ENCODE measurements around the gene GPR78. TPM values are rescaled to one million over a fixed set of nuclear protein-coding genes. Genes with fewer than 3 reads are reported as not detected.
"Not testable (repeated sequence)": the region's sequence is repeated elsewhere in the genome, so short reads cannot be mapped to it uniquely, and the experiment has no call there.

The GPR78 gene
- total RNA-seq, 1 donor from 2014 or later: 23.1 TPM

DNA sequence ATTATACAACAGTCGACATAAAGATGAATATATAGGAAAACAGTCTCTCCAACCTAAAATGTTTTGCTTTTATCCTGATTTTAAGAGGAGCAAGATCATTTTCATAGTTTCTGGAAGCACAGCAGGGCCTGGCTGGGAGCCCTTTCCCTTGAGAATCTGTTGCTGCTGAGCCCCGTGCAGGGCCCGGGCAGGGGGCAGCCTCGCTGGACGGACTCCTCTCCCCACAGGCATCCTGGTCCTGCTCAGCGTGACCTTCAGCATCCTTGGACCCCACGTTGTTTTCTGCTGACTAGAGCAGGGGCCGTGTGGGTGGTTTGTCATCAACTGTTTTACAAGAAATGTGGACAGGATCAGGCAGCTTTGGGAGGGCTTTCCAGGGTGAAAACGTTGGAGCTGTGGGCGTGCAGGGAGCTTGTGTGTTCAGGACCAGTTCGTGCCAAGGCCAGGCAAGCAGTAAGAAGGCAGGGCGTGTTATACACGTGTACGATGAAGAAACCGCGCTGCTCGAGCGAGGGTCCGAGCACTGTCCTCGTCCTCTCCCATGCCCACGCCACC is 37.4 kb downstream of the GPR78 start:
- Histone ChIP-seq H3K27me3 (no peaks in the 10 kb centered on the region), H3K4me3 (no peak overlapping the region), H3K27ac (no peak overlapping the region), H3K4me1 (no peaks in the 10 kb centered on the region), H3K36me3 (no peaks in the 10 kb centered on the region), H3K9me3 (no peaks in the 10 kb centered on the region)
- DNase-seq (ENCODE audit: extremely low spot score in 2 of 2): no peak
- intact Hi-C loops (cut with DNase I): no loop called here
- TF ChIP-seq POLR2AphosphoS5 (IDR thresholded peaks at IDR 0.05; ENCODE audit: insufficient read depth in 1 of 2, low read depth in 1 of 2) (no peak), POLR2A (IDR thresholded peaks at IDR 0.05) (no peak)
- TF ChIP-seq, protein P1, sequence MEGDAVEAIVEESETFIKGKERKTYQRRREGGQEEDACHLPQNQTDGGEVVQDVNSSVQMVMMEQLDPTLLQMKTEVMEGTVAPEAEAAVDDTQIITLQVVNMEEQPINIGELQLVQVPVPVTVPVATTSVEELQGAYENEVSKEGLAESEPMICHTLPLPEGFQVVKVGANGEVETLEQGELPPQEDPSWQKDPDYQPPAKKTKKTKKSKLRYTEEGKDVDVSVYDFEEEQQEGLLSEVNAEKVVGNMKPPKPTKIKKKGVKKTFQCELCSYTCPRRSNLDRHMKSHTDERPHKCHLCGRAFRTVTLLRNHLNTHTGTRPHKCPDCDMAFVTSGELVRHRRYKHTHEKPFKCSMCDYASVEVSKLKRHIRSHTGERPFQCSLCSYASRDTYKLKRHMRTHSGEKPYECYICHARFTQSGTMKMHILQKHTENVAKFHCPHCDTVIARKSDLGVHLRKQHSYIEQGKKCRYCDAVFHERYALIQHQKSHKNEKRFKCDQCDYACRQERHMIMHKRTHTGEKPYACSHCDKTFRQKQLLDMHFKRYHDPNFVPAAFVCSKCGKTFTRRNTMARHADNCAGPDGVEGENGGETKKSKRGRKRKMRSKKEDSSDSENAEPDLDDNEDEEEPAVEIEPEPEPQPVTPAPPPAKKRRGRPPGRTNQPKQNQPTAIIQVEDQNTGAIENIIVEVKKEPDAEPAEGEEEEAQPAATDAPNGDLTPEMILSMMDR (IDR thresholded peaks at IDR 0.05): no peak

DNA sequence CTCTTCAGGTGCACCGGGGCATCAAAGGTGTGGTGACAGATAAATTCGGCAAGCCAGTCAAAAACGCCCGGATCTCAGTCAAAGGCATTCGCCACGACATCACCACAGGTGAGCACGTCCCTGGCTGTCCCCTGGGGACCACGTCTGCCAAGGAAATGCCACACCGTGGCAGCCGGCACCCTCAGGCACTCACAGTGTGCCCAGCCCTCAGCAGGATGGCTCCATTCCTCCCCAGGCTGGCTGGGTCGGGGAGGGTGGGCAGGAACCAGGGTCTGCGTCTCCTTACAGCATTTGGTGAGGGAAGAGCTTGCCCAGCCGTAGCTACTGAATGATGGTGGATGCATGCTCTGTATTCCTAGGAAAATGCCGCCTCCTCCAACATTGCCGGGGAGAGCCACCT is 38.2 kb downstream of the GPR78 start:
- TF ChIP-seq, protein P1 (IDR thresholded peaks at IDR 0.05): no peak
- TF ChIP-seq POLR2AphosphoS5 (IDR thresholded peaks at IDR 0.05; ENCODE audit: insufficient read depth in 1 of 2, low read depth in 1 of 2) (no peak), POLR2A (IDR thresholded peaks at IDR 0.05) (no peak)
- Histone ChIP-seq H3K36me3 (no peaks in the 10 kb centered on the region), H3K27me3 (no peaks in the 10 kb centered on the region), H3K27ac (no peak overlapping the region), H3K9me3 (no peaks in the 10 kb centered on the region), H3K4me3 (no peak overlapping the region), H3K4me1 (no peaks in the 10 kb centered on the region)
- DNase-seq (ENCODE audit: extremely low spot score in 2 of 2): no peak
- intact Hi-C loops (cut with DNase I): no loop called here

DNA sequence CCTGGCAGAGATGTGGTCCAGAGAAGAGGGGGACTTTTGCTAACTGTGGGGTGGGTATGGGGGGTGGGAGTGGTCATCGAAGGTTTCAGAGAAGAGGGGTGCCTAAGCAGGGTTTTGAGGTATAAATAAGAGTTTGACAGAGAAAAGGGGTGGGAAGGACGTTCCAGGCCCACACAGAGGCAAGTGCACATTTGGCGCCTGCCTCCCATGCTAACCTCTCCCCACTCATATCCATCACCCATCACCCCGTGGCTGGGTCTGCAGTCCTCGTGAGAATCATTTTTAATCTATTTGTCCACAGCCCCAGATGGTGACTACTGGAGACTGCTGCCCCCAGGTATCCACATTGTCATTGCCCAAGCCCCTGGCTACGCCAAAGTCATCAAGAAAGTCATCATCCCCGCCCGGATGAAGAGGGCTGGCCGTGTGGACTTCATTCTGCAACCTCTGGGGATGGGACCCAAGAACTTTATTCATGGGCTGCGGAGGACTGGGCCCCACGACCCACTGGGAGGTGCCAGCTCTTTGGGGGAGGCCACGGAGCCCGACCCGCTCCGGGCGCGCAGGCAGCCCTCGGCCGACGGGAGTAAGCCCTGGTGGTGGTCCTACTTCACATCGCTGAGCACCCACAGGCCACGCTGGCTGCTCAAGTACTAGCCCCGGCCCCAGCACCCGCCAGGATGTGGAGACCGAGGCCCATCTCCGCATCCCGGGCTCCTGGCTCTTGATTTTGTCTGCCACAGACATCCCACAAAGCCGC is 38.9 kb downstream of the GPR78 start:
- Histone ChIP-seq H3K9me3 (no peaks in the 10 kb centered on the region), H3K4me3 (no peak overlapping the region), H3K27ac (no peak overlapping the region), H3K27me3 (no peaks in the 10 kb centered on the region), H3K36me3 (no peaks in the 10 kb centered on the region), H3K4me1 (no peaks in the 10 kb centered on the region)
- no peak for DNase-seq (ENCODE audit: extremely low spot score in 2 of 2)
- intact Hi-C loops (cut with DNase I): no loop called here
- TF ChIP-seq POLR2A (IDR thresholded peaks at IDR 0.05) (no peak), POLR2AphosphoS5 (IDR thresholded peaks at IDR 0.05; ENCODE audit: insufficient read depth in 1 of 2, low read depth in 1 of 2) (no peak)
- TF ChIP-seq, protein P1 (IDR thresholded peaks at IDR 0.05): no peak

DNA sequence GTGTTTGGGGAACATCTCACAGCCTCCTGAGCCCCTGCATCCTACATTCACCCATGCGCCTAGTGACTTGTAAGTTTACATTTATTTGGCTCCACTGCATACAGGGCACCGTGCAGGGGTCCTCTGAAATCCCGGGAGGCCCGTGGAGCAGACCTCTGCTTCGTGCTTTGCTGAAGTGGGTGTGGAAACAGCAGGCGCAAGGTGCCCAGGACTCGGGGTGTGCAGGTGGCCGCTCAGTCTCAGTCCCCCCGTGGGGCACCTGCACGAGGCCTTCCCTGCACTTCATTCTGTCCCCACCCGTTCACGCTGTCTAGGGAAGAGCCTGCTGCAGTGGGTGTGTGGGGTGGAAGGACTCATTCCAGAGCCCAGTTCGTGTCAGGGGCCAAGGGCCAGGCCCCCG is 40.9 kb downstream of the GPR78 start:
- intact Hi-C loops (cut with DNase I); H3K36me3 ChIP-seq; H3K27me3 ChIP-seq; H3K4me3 ChIP-seq; H3K9me3 ChIP-seq; H3K27ac ChIP-seq; H3K4me1 ChIP-seq; DNase-seq (ENCODE audit: extremely low spot score in 2 of 2): not testable (repeated sequence)

DNA sequence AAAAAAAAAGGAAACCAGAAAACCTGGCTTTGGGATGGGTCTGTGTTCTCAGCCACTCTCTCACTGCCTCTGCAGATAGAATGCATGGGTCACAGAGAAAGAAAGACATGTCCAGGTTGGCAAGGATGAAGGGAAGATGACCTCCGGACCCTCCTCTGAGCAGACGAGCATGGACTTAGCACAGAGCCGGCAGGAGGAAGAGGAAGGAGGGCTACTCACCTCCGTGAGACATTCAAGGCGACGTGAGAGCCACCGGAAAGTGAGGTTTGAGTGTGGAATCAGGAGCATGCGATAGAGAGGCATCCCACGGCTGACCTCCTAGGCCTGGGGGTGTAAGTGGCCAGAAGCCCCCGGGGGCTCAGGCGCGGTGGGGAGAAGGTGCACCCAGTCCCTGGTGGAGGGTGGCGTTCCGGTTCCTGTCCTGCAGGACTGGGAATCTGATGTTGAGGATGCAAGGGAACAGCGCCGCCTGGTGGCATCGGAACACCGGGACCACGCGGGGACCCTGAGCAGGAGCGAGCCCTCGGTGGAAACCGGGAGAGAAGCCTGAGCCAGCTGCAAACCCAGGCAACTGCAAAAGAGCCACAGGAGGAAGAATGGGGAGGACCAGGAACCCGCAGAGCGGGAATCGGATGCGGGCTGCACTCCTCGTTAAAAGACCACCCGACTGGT is 44.5 kb downstream of the GPR78 start:
- intact Hi-C loops (cut with DNase I); H3K4me1 ChIP-seq: not testable (repeated sequence)

DNA sequence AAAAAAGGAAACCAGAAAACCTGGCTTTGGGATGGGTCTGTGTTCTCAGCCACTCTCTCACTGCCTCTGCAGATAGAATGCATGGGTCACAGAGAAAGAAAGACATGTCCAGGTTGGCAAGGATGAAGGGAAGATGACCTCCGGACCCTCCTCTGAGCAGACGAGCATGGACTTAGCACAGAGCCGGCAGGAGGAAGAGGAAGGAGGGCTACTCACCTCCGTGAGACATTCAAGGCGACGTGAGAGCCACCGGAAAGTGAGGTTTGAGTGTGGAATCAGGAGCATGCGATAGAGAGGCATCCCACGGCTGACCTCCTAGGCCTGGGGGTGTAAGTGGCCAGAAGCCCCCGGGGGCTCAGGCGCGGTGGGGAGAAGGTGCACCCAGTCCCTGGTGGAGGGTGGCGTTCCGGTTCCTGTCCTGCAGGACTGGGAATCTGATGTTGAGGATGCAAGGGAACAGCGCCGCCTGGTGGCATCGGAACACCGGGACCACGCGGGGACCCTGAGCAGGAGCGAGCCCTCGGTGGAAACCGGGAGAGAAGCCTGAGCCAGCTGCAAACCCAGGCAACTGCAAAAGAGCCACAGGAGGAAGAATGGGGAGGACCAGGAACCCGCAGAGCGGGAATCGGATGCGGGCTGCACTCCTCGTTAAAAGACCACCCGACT is 50.2 kb downstream of the GPR78 start:
- DNase-seq (ENCODE audit: extremely low spot score in 2 of 2); intact Hi-C loops (cut with DNase I): not testable (repeated sequence)

More for the DNA sequence above, 44.5 kb downstream of the GPR78 start:
- not testable (repeated sequence) for H3K27me3 ChIP-seq; H3K36me3 ChIP-seq; H3K27ac ChIP-seq; H3K9me3 ChIP-seq; DNase-seq (ENCODE audit: extremely low spot score in 2 of 2); H3K4me3 ChIP-seq

DNA sequence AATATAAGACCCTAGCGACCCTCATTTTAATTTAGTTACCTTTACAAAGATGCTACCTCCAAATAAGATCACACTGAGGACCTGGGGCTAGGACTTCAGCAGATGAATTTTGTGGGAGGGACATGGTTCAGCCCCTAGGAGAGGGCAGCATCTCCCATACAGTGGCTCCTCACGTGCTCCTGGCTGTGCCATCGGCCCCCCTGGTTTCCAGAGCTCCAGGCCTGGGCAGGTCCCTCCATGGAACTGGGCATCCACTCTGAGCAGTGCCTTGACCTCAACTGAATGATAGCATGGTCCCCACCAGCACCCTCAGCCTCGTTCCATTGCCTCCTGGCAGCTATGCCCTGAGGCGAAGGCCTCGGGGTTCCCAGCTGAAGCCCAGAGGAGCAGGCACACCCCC is 51.7 kb downstream of the GPR78 start:
- H3K27me3 ChIP-seq; H3K36me3 ChIP-seq; DNase-seq (ENCODE audit: extremely low spot score in 2 of 2); H3K27ac ChIP-seq; intact Hi-C loops (cut with DNase I); H3K4me3 ChIP-seq; H3K4me1 ChIP-seq; H3K9me3 ChIP-seq: not testable (repeated sequence)

More for the DNA sequence above, 50.2 kb downstream of the GPR78 start:
- not testable (repeated sequence) for H3K4me3 ChIP-seq, H3K4me1 ChIP-seq, H3K27me3 ChIP-seq, H3K9me3 ChIP-seq, H3K36me3 ChIP-seq, H3K27ac ChIP-seq

DNA sequence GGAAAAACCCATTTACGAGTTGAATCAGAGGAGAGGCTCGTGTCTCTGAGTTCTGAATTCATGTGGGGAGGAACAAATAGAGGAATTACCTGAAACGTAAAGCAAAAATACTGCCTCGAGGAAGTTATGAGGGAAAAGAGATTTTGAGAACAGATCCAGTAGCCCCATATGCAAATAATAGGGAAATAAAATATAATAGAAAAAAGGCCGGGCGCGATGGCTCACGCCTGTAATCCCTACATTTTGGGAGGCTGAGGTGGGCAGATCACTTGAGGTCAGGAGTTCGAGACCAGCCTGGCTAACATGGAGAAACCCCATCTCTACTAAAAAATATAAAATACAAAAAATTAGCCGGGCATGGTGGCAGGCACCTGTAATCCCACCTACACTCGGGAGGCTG is 54.6 kb downstream of the GPR78 start:
- H3K27me3 ChIP-seq; H3K4me3 ChIP-seq; H3K4me1 ChIP-seq; H3K9me3 ChIP-seq; intact Hi-C loops (cut with DNase I); DNase-seq (ENCODE audit: extremely low spot score in 2 of 2); H3K36me3 ChIP-seq; H3K27ac ChIP-seq: not testable (repeated sequence)

DNA sequence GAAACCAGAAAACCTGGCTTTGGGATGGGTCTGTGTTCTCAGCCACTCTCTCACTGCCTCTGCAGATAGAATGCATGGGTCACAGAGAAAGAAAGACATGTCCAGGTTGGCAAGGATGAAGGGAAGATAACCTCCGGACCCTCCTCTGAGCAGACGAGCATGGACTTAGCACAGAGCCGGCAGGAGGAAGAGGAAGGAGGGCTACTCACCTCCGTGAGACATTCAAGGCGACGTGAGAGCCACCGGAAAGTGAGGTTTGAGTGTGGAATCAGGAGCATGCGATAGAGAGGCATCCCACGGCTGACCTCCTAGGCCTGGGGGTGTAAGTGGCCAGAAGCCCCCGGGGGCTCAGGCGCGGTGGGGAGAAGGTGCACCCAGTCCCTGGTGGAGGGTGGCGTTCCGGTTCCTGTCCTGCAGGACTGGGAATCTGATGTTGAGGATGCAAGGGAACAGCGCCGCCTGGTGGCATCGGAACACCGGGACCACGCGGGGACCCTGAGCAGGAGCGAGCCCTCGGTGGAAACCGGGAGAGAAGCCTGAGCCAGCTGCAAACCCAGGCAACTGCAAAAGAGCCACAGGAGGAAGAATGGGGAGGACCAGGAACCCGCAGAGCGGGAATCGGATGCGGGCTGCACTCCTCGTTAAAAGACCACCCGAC is 55.8 kb downstream of the GPR78 start:
- H3K4me3 ChIP-seq; H3K36me3 ChIP-seq; intact Hi-C loops (cut with DNase I); DNase-seq (ENCODE audit: extremely low spot score in 2 of 2); H3K27ac ChIP-seq; H3K9me3 ChIP-seq; H3K27me3 ChIP-seq; H3K4me1 ChIP-seq: not testable (repeated sequence)
